Duodenal mucosa (tissue), 2 donors: ENCODE data around the gene LRPAP1.

ENCODE experiments used
- H3K27ac ChIP-seq: one replicate; pipeline ENCODE4 v1.7.0; 2013; ENCODE audit warnings: low read depth, low read length
- H3K27me3 ChIP-seq, 2 donors: one replicate each; pipeline ENCODE4 v1.7.0; 2013; ENCODE audit warnings: low read length in 2 of 2, control low read depth in 1 of 2; ENCODE audit not compliant: insufficient read depth in 2 of 2, control insufficient read depth in 1 of 2
- H3K36me3 ChIP-seq, 2 donors: one replicate each; pipeline ENCODE4 v1.7.0; 2013; ENCODE audit warnings: low read length in 2 of 2, control low read depth in 1 of 2; ENCODE audit not compliant: insufficient read depth in 2 of 2, control insufficient read depth in 1 of 2
- H3K4me1 ChIP-seq, 2 donors: one replicate each; pipeline ENCODE4 v1.7.0; 2013; ENCODE audit warnings: low read length in 2 of 2, control low read depth in 1 of 2; ENCODE audit not compliant: insufficient read depth in 2 of 2, control insufficient read depth in 1 of 2
- H3K4me3 ChIP-seq, 2 donors: one replicate each; pipeline ENCODE4 v1.7.0; 2013; ENCODE audit warnings: low read length in 2 of 2, low read depth in 1 of 2
- H3K9ac ChIP-seq, 2 donors: one replicate each; pipeline ENCODE4 v1.7.0; 2013; ENCODE audit warnings: low read length in 2 of 2, low read depth in 1 of 2
- H3K9me3 ChIP-seq, 2 donors: one replicate each; pipeline ENCODE4 v1.7.0; 2013; ENCODE audit warnings: low read length in 2 of 2, control low read depth in 1 of 2; ENCODE audit not compliant: control insufficient read depth in 1 of 2

LRPAP1 gene

GRCh38 chr4:3520276-3520675 is 11.9 kb downstream of the LRPAP1 start:
- no peak overlapping the region for H3K27ac ChIP-seq
- H3K36me3 ChIP-seq, result peaks cover 31 to 96% of the 10 kb centered on the region in 2 donors
- no peaks in the 10 kb centered on the region for H3K9me3 ChIP-seq
- H3K4me1 ChIP-seq, result no peaks in the 10 kb centered on the region
- H3K4me3 ChIP-seq, result no peak overlapping the region
- H3K27me3 ChIP-seq, result no peaks in the 10 kb centered on the region
- no peak overlapping the region for H3K9ac ChIP-seq

- H3K27ac ChIP-seq, result no peak overlapping the region
- no peak overlapping the region for H3K9ac ChIP-seq
- H3K9me3 ChIP-seq, result no peaks in the 10 kb centered on the region
- no peak overlapping the region for H3K4me3 ChIP-seq
- H3K4me1 ChIP-seq, result no peaks in the 10 kb centered on the region
- no peaks in the 10 kb centered on the region for H3K27me3 ChIP-seq
- H3K36me3 ChIP-seq, result peaks cover 31 to 96% of the 10 kb centered on the region in 2 donors
These were observed 12.6 kb downstream of the LRPAP1 start for GRCh38 chr4:3519468-3520264.

- H3K4me3 ChIP-seq, result no peak overlapping the region
- no peaks in the 10 kb centered on the region for H3K27me3 ChIP-seq
- H3K36me3 ChIP-seq, result peaks cover 30 to 96% of the 10 kb centered on the region in 2 donors
- H3K4me1 ChIP-seq, result no peaks in the 10 kb centered on the region
- H3K9ac ChIP-seq, result no peak overlapping the region
- no peak overlapping the region for H3K27ac ChIP-seq
- no peaks in the 10 kb centered on the region for H3K9me3 ChIP-seq
These were observed 13.3 kb downstream of the LRPAP1 start for GRCh38 chr4:3518941-3519340.

- Histone ChIP-seq H3K36me3 (peaks cover 26 to 97% of the 10 kb centered on the region in 2 donors), H3K4me3 (no peak overlapping the region), H3K27me3 (no peaks in the 10 kb centered on the region), H3K4me1 (no peaks in the 10 kb centered on the region), H3K9me3 (no peaks in the 10 kb centered on the region), H3K9ac (no peak overlapping the region), H3K27ac (no peak overlapping the region)
These were observed 13.7 kb downstream of the LRPAP1 start for GRCh38 chr4:3518511-3518880.

- Histone ChIP-seq H3K27me3 (no peaks in the 10 kb centered on the region), H3K4me3 (no peak overlapping the region), H3K9ac (no peak overlapping the region), H3K9me3 (no peaks in the 10 kb centered on the region), H3K27ac (no peak overlapping the region), H3K4me1 (no peaks in the 10 kb centered on the region), H3K36me3 (peaks cover 25 to 97% of the 10 kb centered on the region in 2 donors)
These were observed 14.3 kb downstream of the LRPAP1 start for GRCh38 chr4:3517731-3518510.

GRCh38 chr4:3516836-3517730 is 15.1 kb downstream of the LRPAP1 start:
- Histone ChIP-seq H3K4me1 (no peaks in the 10 kb centered on the region), H3K36me3 (peaks cover 30 to 97% of the 10 kb centered on the region in 2 donors)

GRCh38 chr4:3516061-3516835 is 16.0 kb downstream of the LRPAP1 start:
- no peaks in the 10 kb centered on the region for H3K4me1 ChIP-seq
- H3K36me3 ChIP-seq, result peaks cover 34 to 91% of the 10 kb centered on the region in 2 donors

More at GRCh38 chr4:3516836-3517730, 15.1 kb downstream of the LRPAP1 start:
- H3K27ac ChIP-seq, result no peak overlapping the region
- no peak overlapping the region for H3K9ac ChIP-seq
- no peaks in the 10 kb centered on the region for H3K9me3 ChIP-seq
- H3K4me3 ChIP-seq, result no peak overlapping the region
- no peaks in the 10 kb centered on the region for H3K27me3 ChIP-seq

GRCh38 chr4:3515646-3516045 is 16.6 kb downstream of the LRPAP1 start:
- peaks cover 39 to 91% of the 10 kb centered on the region in 2 donors for H3K36me3 ChIP-seq
- H3K4me1 ChIP-seq, result no peaks in the 10 kb centered on the region
- H3K9me3 ChIP-seq, result no peaks in the 10 kb centered on the region
- no peak overlapping the region for H3K4me3 ChIP-seq
- no peaks in the 10 kb centered on the region for H3K27me3 ChIP-seq
- H3K9ac ChIP-seq, result no peak overlapping the region
- H3K27ac ChIP-seq, result no peak overlapping the region

More at GRCh38 chr4:3516061-3516835, 16.0 kb downstream of the LRPAP1 start:
- Histone ChIP-seq H3K27ac (no peak overlapping the region), H3K4me3 (no peak overlapping the region), H3K9ac (no peak overlapping the region), H3K27me3 (no peaks in the 10 kb centered on the region), H3K9me3 (no peaks in the 10 kb centered on the region)

GRCh38 chr4:3514806-3515501 is 17.3 kb downstream of the LRPAP1 start:
- no peak overlapping the region for H3K4me3 ChIP-seq
- H3K27me3 ChIP-seq, result no peaks in the 10 kb centered on the region
- no peak overlapping the region for H3K9ac ChIP-seq
- H3K27ac ChIP-seq, result no peak overlapping the region
- H3K9me3 ChIP-seq, result no peaks in the 10 kb centered on the region
- H3K4me1 ChIP-seq, result no peaks in the 10 kb centered on the region
- peaks cover 43 to 91% of the 10 kb centered on the region in 2 donors for H3K36me3 ChIP-seq
